Adrenal gland (tissue), 5 donors: ENCODE measurements around the gene TMEM201.

Experiments used
- POLR2A ChIP-seq, 2 donors: fragments of 450-650 bp; IDR thresholded peaks; one replicate each; pipeline ENCODE4 v1.6.1; 2017; ENCODE audit warnings: antibody characterized with exemption in 2 of 2, mild to moderate bottlenecking in 2 of 2, moderate library complexity in 1 of 2
- TF ChIP-seq, protein P1 (sequence below), 6 experiments: fragments of 450-650 bp in 4 of 6; fragments of 200-600 bp in 2 of 6; sonication (generic) in 1 of 6; IDR thresholded peaks; 1 replicate in 5 of 6; 2 replicates in 1 of 6; pipeline versions ENCODE4 v1.5.1 to v1.8.0; 2016 to 2021; ENCODE audit warnings: antibody characterized with exemption in 6 of 6, mild to moderate bottlenecking in 2 of 6, moderate library complexity in 1 of 6
- donor health status: DM: no; HTN: no; CAD: no.

DNA sequence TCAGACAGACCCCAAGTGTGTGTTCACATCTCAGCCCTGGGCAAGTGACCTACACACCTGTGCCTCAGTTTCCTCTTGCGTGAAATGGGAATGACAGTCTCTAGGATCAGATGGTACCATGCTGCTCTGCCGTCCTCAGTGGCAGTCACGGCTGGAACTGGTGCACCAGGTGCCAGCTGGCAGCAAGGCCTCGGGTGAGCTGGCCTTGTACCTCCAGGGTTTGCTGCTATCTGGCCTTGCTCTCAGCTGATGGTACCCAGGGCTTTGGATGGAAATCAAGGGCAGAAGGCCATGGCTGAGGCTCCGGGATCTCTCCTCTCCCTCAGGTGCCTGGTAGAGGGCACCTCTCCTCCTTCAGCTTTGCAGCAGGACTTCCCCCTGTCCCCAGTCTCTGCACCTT is 21.3 kb downstream of the TMEM201 start:
- TF ChIP-seq, protein P1, sequence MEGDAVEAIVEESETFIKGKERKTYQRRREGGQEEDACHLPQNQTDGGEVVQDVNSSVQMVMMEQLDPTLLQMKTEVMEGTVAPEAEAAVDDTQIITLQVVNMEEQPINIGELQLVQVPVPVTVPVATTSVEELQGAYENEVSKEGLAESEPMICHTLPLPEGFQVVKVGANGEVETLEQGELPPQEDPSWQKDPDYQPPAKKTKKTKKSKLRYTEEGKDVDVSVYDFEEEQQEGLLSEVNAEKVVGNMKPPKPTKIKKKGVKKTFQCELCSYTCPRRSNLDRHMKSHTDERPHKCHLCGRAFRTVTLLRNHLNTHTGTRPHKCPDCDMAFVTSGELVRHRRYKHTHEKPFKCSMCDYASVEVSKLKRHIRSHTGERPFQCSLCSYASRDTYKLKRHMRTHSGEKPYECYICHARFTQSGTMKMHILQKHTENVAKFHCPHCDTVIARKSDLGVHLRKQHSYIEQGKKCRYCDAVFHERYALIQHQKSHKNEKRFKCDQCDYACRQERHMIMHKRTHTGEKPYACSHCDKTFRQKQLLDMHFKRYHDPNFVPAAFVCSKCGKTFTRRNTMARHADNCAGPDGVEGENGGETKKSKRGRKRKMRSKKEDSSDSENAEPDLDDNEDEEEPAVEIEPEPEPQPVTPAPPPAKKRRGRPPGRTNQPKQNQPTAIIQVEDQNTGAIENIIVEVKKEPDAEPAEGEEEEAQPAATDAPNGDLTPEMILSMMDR (IDR thresholded peaks at IDR 0.05) = no peak
- TF ChIP-seq POLR2A (IDR thresholded peaks at IDR 0.05) = no peak
